ENCODE data around the gene FBLN7.

DNA sequence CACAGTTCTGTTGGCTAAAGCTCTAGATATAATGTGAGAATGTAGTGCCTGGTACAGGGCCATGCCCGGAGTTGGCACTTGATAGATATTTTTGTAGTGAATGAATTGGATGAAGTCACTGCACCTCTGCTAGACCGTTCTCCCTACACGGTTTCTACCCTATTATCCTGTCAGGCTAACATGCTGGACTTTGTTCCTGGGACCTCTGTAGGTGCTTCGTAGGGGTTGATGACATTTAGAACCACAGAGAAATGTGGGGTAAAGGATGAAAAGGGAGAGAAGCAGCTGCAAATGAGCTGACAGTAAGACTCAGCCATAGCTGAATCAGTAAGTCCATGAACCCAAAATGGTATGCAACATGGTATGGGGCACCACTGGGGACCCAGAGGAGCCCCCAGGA lies 4.1 kb upstream of the FBLN7 start:
- TF ChIP-seq, protein P1, sequence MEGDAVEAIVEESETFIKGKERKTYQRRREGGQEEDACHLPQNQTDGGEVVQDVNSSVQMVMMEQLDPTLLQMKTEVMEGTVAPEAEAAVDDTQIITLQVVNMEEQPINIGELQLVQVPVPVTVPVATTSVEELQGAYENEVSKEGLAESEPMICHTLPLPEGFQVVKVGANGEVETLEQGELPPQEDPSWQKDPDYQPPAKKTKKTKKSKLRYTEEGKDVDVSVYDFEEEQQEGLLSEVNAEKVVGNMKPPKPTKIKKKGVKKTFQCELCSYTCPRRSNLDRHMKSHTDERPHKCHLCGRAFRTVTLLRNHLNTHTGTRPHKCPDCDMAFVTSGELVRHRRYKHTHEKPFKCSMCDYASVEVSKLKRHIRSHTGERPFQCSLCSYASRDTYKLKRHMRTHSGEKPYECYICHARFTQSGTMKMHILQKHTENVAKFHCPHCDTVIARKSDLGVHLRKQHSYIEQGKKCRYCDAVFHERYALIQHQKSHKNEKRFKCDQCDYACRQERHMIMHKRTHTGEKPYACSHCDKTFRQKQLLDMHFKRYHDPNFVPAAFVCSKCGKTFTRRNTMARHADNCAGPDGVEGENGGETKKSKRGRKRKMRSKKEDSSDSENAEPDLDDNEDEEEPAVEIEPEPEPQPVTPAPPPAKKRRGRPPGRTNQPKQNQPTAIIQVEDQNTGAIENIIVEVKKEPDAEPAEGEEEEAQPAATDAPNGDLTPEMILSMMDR (conservative IDR thresholded peaks at IDR 0.05; ENCODE audit: low read depth, low read length) = no peak
- no peak for TF ChIP-seq EZH2 (IDR thresholded peaks at IDR 0.05; ENCODE audit: borderline replicate concordance, low read depth, low read length, poor library complexity, severe bottlenecking)
